IgD-negative memory B cell (primary cell): Measurements from ENCODE around the gene RAPGEF4. TPM values are rescaled to one million over a fixed set of nuclear protein-coding genes. Genes with fewer than 3 reads are reported as not detected.

ENCODE experiments used
- H3K27ac Mint-ChIP-seq, 3 donors: one replicate each; pipeline ENCODE4 v1.8.0; 2020 to 2022; ENCODE audit warnings: mild to moderate bottlenecking in 3 of 3, mixed read lengths in 3 of 3, moderate library complexity in 1 of 3
- H3K27me3 Mint-ChIP-seq: one replicate; pipeline ENCODE4 v1.8.0; 2021; ENCODE audit warnings: mixed read lengths
- H3K36me3 Mint-ChIP-seq: one replicate; pipeline ENCODE4 v1.8.0; 2020; ENCODE audit warnings: mild to moderate bottlenecking, mixed read lengths
- H3K4me1 Mint-ChIP-seq, 3 donors: one replicate each; pipeline ENCODE4 v1.8.0; 2020 to 2022; ENCODE audit warnings: mixed read lengths in 3 of 3, mild to moderate bottlenecking in 1 of 3
- H3K4me3 Mint-ChIP-seq, 4 donors: one replicate each; pipeline ENCODE4 v1.8.0; 2020 to 2022; ENCODE audit warnings: mild to moderate bottlenecking in 4 of 4, mixed read lengths in 4 of 4, moderate library complexity in 3 of 4
- H3K9me3 Mint-ChIP-seq, 3 donors: one replicate each; pipeline ENCODE4 v1.8.0; 2020 to 2021; ENCODE audit warnings: mixed read lengths in 3 of 3, mild to moderate bottlenecking in 1 of 3
- polyA plus RNA-seq: library from polyadenylated mRNA; unstranded; fragments of 300-500 nt; fragmentation: Illumina TruSeq; gene quantifications from one replicate; pipeline ENCODE4 v1.2.3, GENCODE V29; 2021

The RAPGEF4 gene
- polyA plus RNA-seq, 1 donor from 2014 or later = not detected

GRCh38 chr2:173017646-173018420 lies 282.2 kb downstream of the RAPGEF4 start:
- Mint-ChIP-seq H3K27me3 (peaks cover 7% of the 10 kb centered on the region), H3K4me3 (no peak overlapping the region), H3K9me3 (no peaks in the 10 kb centered on the region), H3K27ac (no peak overlapping the region), H3K36me3 (no peaks in the 10 kb centered on the region), H3K4me1 (no peaks in the 10 kb centered on the region)

GRCh38 chr2:173019755-173020154 lies 284.1 kb downstream of the RAPGEF4 start:
- Mint-ChIP-seq H3K9me3 (no peaks in the 10 kb centered on the region), H3K27ac (no peak overlapping the region), H3K27me3 (peaks cover 9% of the 10 kb centered on the region), H3K4me3 (no peak overlapping the region), H3K4me1 (no peaks in the 10 kb centered on the region), H3K36me3 (no peaks in the 10 kb centered on the region)

- Mint-ChIP-seq H3K27me3 (peaks cover 9% of the 10 kb centered on the region), H3K27ac (no peak overlapping the region), H3K36me3 (no peaks in the 10 kb centered on the region)
These were observed 286.3 kb downstream of the RAPGEF4 start for GRCh38 chr2:173021939-173022371.

GRCh38 chr2:173023718-173024117 lies 288.1 kb downstream of the RAPGEF4 start:
- Mint-ChIP-seq H3K27ac (no peak overlapping the region), H3K36me3 (no peaks in the 10 kb centered on the region), H3K9me3 (no peaks in the 10 kb centered on the region), H3K4me1 (peaks cover 0 to 4% (median 3%) of the 10 kb centered on the region in 3 donors), H3K27me3 (peaks cover 9% of the 10 kb centered on the region), H3K4me3 (no peak overlapping the region)

More at GRCh38 chr2:173021939-173022371, 286.3 kb downstream of the RAPGEF4 start:
- H3K4me3 Mint-ChIP-seq = no peak overlapping the region
- no peaks in the 10 kb centered on the region for H3K9me3 Mint-ChIP-seq
- H3K4me1 Mint-ChIP-seq = no peaks in the 10 kb centered on the region

- peaks cover 8% of the 10 kb centered on the region for H3K27me3 Mint-ChIP-seq
- no peak overlapping the region for H3K27ac Mint-ChIP-seq
- H3K4me3 Mint-ChIP-seq = no peak overlapping the region
- no peaks in the 10 kb centered on the region for H3K36me3 Mint-ChIP-seq
- no peaks in the 10 kb centered on the region for H3K9me3 Mint-ChIP-seq
- H3K4me1 Mint-ChIP-seq = peaks cover 0 to 4% (median 3%) of the 10 kb centered on the region in 3 donors
These were observed 290.8 kb downstream of the RAPGEF4 start for GRCh38 chr2:173026479-173026878.

GRCh38 chr2:173027181-173028128 lies 291.8 kb downstream of the RAPGEF4 start:
- no peaks in the 10 kb centered on the region for H3K36me3 Mint-ChIP-seq
- H3K9me3 Mint-ChIP-seq = no peaks in the 10 kb centered on the region
- no peak overlapping the region for H3K4me3 Mint-ChIP-seq
- peaks cover 4% of the 10 kb centered on the region for H3K27me3 Mint-ChIP-seq
- no peak overlapping the region for H3K27ac Mint-ChIP-seq
- H3K4me1 Mint-ChIP-seq = peaks cover 0 to 4% (median 3%) of the 10 kb centered on the region in 3 donors

GRCh38 chr2:173028141-173028540 lies 292.5 kb downstream of the RAPGEF4 start:
- no peak overlapping the region for H3K4me3 Mint-ChIP-seq
- H3K27me3 Mint-ChIP-seq = peaks cover 3% of the 10 kb centered on the region
- H3K27ac Mint-ChIP-seq = no peak overlapping the region
- H3K9me3 Mint-ChIP-seq = no peaks in the 10 kb centered on the region
- no peaks in the 10 kb centered on the region for H3K36me3 Mint-ChIP-seq
- H3K4me1 Mint-ChIP-seq = peaks cover 0 to 4% (median 3%) of the 10 kb centered on the region in 3 donors

GRCh38 chr2:173028671-173029070 lies 293.0 kb downstream of the RAPGEF4 start:
- Mint-ChIP-seq H3K4me1 (peaks cover 0 to 4% (median 3%) of the 10 kb centered on the region in 3 donors), H3K36me3 (no peaks in the 10 kb centered on the region), H3K27me3 (peaks cover 2% of the 10 kb centered on the region), H3K4me3 (no peak overlapping the region), H3K9me3 (no peaks in the 10 kb centered on the region), H3K27ac (no peak overlapping the region)

- no peak overlapping the region for H3K4me3 Mint-ChIP-seq
These were observed 295.2 kb downstream of the RAPGEF4 start for GRCh38 chr2:173030561-173031490.

GRCh38 chr2:173032032-173032431 lies 296.4 kb downstream of the RAPGEF4 start:
- H3K9me3 Mint-ChIP-seq = no peaks in the 10 kb centered on the region
- H3K4me1 Mint-ChIP-seq = peaks cover 7 to 13% (median 13%) of the 10 kb centered on the region in 3 donors
- no peak overlapping the region for H3K27ac Mint-ChIP-seq
- no peaks in the 10 kb centered on the region for H3K36me3 Mint-ChIP-seq
- H3K27me3 Mint-ChIP-seq = peaks cover 2% of the 10 kb centered on the region
- no peak overlapping the region for H3K4me3 Mint-ChIP-seq

More at GRCh38 chr2:173030561-173031490, 295.2 kb downstream of the RAPGEF4 start:
- H3K4me1 Mint-ChIP-seq = peaks cover 0 to 8% (median 8%) of the 10 kb centered on the region in 3 donors
- no peaks in the 10 kb centered on the region for H3K36me3 Mint-ChIP-seq
- H3K27ac Mint-ChIP-seq = no peak overlapping the region
- peaks cover 2% of the 10 kb centered on the region for H3K27me3 Mint-ChIP-seq
- H3K9me3 Mint-ChIP-seq = no peaks in the 10 kb centered on the region

- Mint-ChIP-seq H3K27me3 (peaks cover 2% of the 10 kb centered on the region), H3K36me3 (no peaks in the 10 kb centered on the region), H3K9me3 (no peaks in the 10 kb centered on the region), H3K4me1 (peaks cover 7 to 10% (median 9%) of the 10 kb centered on the region in 3 donors), H3K27ac (no peak overlapping the region), H3K4me3 (no peak overlapping the region)
These were observed 297.4 kb downstream of the RAPGEF4 start for GRCh38 chr2:173033084-173033483.

- Mint-ChIP-seq H3K27ac (peak overlapping the region in 1 of 3 donors; percentile 16), H3K9me3 (no peaks in the 10 kb centered on the region), H3K4me3 (peak overlapping the region in 1 of 4 donors; percentile 55)
These were observed 298.5 kb downstream of the RAPGEF4 start for GRCh38 chr2:173034143-173034542.

GRCh38 chr2:173037245-173038120 lies 301.8 kb downstream of the RAPGEF4 start:
- Mint-ChIP-seq H3K27me3 (no peaks in the 10 kb centered on the region), H3K36me3 (no peaks in the 10 kb centered on the region), H3K27ac (no peak overlapping the region), H3K4me1 (peaks cover 7 to 10% (median 9%) of the 10 kb centered on the region in 3 donors), H3K4me3 (no peak overlapping the region), H3K9me3 (no peaks in the 10 kb centered on the region)

More at GRCh38 chr2:173034143-173034542, 298.5 kb downstream of the RAPGEF4 start:
- H3K27me3 Mint-ChIP-seq = peaks cover 2% of the 10 kb centered on the region
- no peaks in the 10 kb centered on the region for H3K36me3 Mint-ChIP-seq
- peaks cover 7 to 10% (median 9%) of the 10 kb centered on the region in 3 donors for H3K4me1 Mint-ChIP-seq
